Globus pallidus (tissue), 1 donor: ENCODE data around the gene PHF2.

Experiments used
- DNase-seq: peaks from one replicate; pipeline ENCODE4 v3.0.0-alpha.2; 2015; ENCODE audit warnings: low spot score

PHF2 gene

GRCh38 chr9:93587284-93587650, 10.9 kb downstream of the PHF2 start:
- DNase-seq: no peak

GRCh38 chr9:93587651-93588347, 11.4 kb downstream of the PHF2 start:
- no peak for DNase-seq

DNA sequence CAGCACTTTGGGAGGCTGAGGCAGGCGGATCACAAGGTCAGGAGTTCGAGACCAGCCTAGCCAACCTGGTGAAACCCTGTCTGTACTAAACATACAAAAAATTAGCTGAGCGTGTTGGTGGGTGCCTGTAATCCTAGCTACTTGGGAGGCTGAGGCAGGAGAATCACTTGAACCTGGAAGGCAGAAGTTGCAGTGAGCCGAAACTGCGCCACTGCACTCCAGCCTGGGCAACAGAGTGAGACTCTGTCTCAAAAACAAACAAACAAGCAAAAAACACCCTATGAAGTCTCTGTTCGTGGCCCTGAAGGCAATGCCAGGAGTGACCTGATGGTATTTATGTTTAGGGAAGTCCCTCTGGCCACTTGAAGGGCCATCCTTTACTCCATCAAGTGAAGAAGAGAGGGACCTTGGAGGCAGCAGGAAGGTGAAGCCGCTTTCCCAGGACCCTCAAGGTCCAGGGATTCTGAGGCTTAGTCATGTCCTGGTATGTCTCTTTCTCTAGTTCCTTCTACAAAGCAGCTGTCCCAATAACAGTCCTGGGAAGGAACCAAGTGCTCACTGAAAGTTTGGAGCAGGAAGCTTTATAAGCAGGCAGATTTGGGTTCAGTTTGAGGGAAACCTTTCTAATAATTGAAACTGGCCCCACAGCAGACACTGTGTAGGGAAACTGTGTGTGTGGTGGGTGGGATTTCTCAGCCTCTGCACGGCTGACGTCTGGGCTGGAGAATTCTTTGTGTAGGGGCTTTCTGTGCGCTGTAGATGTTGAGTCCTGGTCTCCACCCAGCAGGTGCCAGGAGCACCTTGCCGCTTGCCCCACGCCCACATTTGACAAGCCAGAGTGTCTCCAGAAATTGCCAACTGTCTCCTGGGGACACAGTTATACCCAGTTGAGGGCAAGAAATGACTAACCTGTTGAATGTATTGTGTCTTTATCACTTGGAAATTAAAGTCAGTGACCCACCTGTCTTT, 12.5 kb downstream of the PHF2 start:
- no peak for DNase-seq

DNA sequence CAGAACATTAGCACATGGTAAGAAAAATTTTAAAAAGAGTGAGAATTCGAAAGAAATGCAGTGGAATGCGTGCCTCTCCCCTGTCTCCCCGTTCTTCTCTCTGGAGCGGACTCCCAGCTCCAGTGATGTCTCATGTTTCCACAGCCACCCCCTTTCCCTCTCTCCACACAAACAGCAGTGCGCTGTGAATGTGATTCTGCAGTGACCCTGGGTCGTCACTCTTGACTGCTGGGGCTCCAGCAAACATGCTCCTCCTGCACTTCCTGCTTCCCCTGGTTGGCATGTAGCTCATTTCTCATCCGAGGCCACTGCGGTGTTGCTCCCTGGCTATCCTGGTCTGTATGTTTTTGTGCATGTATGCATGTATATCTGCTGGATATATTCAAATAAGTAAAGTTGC, 13.3 kb downstream of the PHF2 start:
- no peak for DNase-seq

DNA sequence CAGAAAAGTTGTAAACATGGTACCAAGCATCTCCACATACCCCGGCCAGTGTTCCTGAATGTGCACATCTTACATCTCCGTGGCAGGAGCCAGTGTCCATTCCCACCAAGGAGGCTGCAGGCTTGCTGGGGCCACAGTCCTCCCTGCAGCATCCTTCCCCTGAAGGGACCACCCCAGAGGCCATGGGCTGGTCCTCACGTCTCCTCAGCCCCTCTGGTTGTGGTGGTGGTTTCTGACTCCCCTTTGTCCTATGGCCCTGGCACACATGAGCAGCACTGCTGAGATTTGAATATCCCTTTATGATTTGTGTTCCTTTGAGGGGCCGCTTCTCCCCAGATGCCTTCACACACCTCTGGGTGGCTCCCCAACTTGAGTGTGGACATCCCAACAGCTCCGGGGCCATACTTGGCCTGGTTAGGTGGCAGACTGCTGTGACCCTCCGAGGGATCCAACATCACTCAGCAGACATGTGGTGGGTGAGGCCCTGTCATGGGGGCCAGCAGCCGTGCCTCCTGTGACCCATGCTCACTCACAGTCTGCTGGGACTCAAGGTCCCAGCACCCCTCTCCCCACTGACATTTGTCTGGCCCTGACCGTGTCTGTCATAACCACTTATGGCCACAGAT, 14.3 kb downstream of the PHF2 start:
- no peak for DNase-seq

GRCh38 chr9:93591301-93592007, 15.1 kb downstream of the PHF2 start:
- no peak for DNase-seq

- DNase-seq: no peak
Measured at GRCh38 chr9:93592008-93592642, 15.7 kb downstream of the PHF2 start.

DNA sequence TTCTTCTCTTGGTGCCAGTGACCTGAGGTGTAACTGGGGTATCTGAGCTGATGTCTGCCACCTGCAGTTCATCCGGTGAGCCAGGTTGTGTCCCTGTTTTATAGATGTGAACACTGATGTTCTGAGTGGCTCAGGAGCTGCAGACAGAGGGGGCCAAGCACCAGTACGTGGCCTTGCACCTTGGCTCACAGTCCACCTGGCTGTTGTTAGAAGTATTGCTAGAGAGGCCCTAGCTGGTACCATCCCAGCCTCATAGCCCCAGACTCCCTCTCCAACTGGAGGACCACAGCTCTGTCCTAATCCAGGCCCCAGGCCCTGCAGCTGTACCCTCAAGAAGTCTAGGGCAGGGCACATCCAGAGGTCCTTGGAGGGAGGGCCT, 16.2 kb downstream of the PHF2 start:
- DNase-seq: no peak

DNA sequence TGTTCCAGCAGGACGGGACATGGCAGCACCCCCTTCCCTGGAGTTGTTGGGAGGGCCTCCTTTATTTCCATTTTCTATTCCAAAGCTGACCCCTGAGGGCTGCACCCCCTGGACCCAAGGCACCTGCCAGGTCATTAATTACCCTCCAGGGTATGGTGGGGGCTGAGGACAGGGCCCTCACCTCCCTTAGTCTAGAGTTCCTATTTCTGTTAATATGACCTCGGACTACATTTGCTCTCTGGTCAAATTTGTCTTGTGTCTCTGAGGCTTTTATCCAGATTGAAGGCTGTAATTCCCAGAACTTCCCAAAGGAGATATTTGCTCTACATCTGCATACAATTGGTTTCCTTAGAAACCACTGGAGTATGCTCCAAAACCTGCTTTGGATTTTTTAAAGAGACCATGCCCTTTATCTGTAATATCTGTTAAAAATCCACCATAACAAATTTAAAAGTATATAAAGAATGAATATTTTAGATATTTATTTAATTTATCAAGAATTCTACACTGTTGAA, 16.8 kb downstream of the PHF2 start:
- no peak for DNase-seq

DNA sequence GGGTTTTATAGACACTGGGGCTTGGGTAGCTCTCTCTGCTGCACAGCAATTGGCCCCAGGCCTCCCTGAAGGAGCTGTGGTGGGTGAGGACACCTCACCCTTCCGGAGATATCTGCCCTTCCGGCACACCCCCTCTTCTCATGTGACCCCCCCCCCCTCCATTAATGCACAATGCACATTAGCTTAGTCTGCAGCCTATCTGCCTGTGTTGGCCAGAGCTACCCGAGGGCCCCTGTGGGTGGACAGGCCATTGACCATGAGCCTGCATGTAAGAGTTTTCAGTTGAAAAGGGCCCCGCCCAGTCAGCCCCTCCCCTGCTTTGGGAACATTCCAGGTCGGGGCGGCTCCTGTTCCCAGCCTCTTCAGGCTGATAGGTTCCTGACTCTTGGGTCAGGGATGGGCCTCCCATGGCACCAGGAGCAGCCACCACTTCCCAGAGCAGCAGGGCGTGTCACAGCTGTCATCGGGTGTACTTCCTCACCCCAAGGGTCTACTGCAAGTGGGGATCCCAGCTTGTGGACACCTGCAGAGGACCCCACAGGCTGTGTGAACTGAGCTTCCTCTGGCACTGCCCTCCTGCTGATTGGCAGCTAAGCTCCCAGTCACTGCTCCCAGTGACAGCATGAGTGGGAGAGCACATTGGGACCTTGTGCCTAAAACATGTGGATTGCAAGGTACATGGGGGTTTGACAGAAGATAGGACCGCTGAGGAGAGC, 17.8 kb downstream of the PHF2 start:
- no peak for DNase-seq

GRCh38 chr9:93595461-93595860, 19.1 kb downstream of the PHF2 start:
- DNase-seq: no peak

DNA sequence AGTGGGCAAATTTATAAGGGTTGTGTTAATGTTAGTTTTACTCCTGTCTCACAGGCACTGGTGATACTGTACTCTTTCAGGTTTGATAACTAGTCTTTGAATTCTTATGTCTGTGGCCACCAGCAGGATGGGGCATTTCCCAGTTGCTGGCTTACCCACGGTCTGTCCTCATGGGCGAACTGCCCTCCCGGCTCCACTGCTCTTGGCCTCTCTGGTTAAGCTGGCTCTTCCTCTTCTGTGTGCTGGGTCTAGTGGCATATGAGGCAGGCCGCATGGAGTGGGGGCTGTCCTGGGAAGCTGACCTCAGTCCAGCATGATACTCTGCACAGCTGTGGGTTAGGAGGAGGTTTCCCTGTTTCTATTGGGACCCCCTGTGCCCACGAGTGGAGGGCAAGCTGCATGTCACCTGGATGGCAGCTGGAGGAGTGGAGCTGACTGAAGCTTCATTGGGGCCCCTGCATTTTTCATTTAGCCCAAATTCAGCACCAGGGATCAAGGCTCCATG, 19.5 kb downstream of the PHF2 start:
- no peak for DNase-seq

GRCh38 chr9:93596399-93596798, 20.0 kb downstream of the PHF2 start:
- no peak for DNase-seq

- no peak for DNase-seq
Measured at GRCh38 chr9:93597142-93597706, 20.8 kb downstream of the PHF2 start.

DNA sequence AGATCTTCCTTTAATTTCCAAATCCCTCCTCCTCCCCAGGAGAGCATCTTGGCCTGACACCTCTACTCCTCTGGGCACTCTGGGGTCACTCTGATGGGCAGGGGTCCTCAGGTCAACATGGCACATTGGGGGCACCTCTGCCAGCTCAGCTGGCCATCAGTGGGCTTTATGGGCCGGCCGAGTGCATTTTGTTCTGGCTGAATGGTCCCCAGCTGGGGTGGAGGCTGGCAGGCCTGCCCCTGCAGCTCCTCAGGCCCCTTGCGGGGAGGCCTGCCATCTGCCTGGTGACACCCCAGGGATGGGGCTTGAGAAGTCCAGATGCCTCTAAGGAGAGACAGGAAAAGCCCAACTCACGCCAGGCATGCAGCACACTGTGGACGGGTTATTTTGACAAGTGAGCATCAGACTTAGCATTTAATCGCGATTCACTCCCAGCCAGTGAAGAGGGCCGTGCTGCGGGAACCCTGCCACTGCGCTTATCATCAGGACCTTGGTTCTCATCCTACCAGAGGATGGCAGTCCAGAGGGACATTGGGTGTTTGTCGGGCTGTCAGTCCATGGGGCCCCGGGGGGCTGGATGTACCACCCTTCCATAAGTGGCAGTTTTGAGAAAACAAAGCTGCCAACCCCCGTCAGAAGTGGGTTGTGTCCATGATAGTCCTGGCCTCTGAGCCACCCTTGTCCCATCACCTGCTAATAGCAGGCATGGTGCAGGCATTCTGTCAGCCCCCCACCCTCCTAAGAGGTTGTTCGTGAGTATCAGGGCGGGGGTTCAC, 21.7 kb downstream of the PHF2 start:
- no peak for DNase-seq

DNA sequence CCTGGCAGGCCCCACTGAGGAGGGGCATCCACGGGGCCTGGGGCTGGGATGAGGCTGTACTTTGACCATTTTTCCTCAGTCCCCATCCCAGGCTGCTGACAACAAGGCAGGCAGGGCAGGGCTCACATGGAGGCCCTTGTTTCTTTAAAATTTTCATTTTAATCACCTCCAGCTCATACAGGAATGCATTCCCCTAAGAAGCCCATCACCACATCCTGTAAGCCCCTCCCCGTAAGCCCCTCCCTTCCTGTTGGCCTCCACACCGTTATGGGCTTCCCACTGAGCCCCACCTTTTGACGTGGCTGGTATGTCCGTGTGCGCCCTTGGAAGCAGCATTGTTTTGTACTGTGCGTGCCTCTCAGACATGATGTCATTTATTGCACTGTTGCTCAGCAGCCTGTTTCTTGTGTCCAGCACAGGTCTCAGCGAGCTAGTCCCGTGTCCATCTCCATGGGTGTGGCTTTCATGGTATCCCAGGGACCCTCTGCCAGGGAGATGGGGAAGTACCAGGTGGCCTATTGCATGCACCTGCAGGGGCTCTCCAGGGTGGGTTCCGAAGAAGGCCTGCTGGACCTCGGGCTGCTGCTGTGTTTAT, 22.4 kb downstream of the PHF2 start:
- no peak for DNase-seq

DNA sequence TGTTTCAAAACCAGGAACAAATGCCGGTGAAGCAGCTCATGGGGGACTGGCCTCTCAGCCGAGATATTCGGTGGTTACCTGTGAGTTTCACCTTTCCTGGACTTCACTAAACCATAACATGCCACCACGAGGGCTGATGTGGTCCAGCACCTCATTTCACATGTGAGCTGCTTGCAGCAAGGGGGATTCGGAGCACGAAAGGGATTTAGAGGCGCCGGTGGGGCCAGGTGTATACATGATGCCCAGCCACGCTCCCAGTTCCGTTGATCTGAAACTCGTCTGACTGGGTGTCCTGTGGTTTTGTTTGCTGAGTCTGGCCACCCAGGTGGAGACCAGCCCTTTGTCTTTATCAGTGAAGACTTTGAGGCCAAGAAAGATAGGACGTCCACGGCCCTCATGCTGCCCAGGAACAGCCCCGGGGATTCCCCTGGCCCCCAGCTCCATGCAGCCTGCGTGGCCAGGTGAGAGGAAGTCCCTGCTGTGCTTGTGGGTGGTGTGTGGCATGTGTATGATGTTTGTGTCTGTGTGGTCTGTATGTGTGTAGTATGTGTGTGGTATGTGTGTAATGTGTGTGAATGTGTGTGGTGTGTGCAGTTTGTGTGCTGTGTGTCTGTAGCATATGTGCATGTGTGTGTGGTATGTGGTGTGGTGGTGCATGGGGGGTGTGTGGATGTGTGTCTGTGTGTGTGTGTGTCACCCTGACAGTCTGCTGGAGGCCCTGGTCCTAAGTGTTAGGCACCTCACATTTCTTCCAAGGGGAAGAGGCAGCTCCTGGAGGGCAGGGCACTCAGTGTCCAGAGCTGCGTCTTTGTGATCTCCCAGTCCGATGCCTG, 23.4 kb downstream of the PHF2 start:
- DNase-seq: no peak

DNA sequence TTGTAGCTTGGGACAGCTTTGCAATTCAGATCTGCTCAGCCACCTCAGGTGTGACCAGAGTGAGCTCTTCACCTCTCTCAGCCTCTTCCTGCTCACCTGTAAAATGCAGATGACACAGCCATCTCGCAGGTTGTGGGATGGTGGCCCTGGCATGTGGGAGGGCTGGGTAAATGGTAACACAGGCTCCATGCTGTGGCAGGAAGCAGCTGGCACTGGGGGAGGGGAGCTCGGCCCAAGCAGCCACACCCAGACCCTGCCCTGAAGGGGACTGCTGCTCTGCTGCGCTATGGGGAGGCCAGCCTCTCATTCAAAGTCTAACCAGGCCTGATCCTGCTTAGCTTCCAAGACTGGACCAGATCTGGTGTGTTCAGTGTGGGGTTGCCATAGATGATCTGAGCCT, 24.1 kb downstream of the PHF2 start:
- no peak for DNase-seq
